Activated CD8-positive, alpha-beta memory T cell treated with anti-CD3 and anti-CD28 coated beads for 1 hour (primary cell): Measurements from ENCODE around the gene CHCHD6.

Experiments
- DNase-seq, 2 donors: peaks; one replicate each; pipeline ENCODE4 v3.0.0-alpha.2; 2020; ENCODE audit warnings: low read depth in 1 of 2; ENCODE audit errors: extremely low read depth in 1 of 2

Gene CHCHD6

DNA sequence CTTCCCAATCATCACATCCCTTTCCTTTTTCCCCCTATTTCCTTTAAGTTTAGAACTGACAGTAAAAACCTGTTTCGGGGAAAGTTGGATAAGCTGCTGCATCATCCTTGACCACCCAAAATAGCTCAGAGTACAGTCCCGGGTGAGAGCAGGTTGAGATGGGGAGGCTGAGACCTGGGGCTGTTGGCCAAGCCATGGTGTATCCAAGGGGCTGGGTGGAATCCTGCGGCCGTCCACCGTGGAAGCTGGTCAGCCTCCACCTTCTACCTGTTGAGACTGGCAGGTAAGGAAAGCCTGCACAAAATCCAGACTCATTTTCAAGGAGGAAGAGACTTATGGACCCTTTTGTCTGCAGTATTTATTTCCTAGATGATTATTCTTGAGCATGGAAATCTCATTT lies 150.6 kb downstream of the CHCHD6 start:
- no peak for DNase-seq

DNA sequence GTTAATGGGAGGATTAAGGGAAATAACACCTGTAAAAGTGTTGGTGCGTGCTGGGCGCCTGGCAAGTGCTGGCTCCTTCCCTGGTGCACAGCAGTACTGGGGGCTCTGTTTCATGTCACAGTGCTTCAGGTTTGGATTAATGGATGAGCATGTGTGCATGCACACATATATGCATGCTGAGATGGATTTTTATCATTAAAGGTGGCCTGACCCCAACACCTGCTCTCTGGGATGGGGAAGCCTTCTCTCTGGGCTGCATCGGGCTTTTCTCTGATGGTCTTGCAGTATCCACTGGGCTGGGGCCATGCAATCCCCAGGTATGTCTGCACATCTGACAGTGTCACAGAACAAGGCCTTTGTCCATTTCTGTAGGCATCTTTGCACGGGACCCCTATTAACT lies 151.3 kb downstream of the CHCHD6 start:
- no peak for DNase-seq

GRCh38 chr3:126857928-126858327 lies 153.9 kb downstream of the CHCHD6 start:
- DNase-seq: no peak

GRCh38 chr3:126858401-126858800 lies 154.4 kb downstream of the CHCHD6 start:
- no peak for DNase-seq

DNA sequence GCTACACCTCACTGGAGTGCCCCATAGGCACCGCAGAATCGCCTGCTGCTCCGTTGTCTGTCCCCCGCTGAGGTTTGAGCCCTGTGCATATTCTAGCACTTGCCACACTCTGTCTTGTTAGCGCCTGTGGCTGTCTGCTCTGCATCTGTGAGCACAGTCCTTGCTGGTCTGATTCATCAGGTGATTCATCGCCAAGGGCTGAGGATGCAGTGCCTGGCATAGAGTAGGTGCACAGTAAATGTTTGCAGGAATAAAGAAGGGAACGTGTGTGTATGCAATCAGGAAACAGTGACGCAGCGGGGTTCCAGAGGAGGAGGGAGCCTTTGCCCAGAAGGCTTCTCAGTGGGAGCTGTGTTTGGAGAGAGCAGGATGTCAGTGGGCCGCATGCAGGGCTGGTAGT lies 154.8 kb downstream of the CHCHD6 start:
- DNase-seq: no peak

GRCh38 chr3:126859415-126860246 lies 155.6 kb downstream of the CHCHD6 start:
- DNase-seq: no peak

DNA sequence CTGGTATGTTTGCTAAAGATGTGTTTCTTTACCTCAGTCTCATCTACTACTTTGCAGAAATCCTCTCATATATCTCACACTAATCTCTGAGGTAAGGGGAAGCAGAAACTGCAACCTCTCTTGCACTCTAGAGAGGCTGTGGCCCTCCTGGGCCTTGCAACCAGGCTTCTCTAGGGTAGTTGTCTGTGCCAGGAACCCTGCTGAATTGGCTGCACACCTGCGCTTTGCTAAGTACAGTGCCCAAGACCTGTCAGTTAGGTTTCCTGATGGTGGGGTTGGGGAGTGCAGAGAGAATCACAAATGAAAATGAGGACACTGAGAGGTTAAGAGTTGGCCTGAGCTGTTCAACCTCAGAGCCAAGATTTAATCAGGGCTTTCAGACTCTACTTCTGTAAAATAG lies 161.7 kb downstream of the CHCHD6 start:
- DNase-seq: no peak

DNA sequence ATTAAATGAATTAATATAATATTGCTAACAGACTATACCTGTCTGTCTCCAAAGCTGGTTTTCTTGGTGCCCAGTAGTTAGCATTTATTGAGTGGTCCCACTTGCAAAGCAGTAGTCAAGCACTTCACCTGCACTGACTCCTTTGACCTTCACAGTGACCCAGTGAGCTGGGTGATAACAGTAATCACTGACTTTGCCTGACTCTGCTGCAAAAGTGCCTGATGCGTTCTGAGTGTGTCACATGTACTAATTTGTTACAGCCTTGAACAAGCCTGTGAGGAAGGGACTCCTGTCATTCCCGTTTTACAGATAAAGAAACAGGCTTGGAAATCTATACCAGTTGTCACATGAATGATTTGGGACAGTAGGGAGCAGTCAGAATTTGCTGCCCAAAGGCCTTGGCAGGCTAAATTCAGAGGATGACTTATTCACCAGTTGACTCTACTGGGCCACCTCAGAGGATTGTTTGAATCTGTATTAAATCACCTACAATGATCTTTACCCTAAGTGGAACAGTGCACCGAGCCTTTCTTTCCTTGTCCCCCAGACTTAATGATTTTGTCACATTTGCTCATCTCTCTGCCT lies 162.2 kb downstream of the CHCHD6 start:
- DNase-seq: no peak

- no peak for DNase-seq
Measured at GRCh38 chr3:126867190-126867862, 163.3 kb downstream of the CHCHD6 start.

GRCh38 chr3:126867863-126868200 lies 163.8 kb downstream of the CHCHD6 start:
- no peak for DNase-seq

DNA sequence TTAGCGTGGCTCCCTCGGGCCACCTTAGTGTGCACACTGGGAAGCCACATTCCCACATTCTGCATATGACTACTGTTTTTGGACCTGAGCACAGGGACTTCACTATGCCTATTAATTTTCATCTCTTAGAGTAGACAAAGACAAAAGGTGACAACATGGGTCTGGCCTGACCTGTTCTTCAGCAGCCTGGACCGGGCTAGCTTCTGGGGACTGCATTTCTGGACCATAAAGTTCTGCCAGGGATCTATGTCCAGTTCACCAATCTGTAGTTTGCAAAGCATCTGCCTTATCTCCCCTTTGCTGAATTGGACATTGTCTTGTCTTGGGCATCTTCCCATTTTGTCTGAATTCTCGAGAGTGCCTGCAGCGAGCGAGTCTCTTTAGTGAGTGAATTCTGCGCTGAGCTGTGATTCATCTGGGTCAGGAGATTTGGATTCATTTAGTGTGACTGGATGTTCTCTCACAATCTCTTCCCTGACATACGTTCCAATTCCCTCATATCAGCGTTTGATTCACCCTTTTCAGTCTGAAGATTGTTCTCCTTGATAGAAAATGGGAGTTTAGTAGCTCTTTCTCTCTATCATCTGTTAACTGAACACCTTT lies 166.7 kb downstream of the CHCHD6 start:
- DNase-seq: no peak

DNA sequence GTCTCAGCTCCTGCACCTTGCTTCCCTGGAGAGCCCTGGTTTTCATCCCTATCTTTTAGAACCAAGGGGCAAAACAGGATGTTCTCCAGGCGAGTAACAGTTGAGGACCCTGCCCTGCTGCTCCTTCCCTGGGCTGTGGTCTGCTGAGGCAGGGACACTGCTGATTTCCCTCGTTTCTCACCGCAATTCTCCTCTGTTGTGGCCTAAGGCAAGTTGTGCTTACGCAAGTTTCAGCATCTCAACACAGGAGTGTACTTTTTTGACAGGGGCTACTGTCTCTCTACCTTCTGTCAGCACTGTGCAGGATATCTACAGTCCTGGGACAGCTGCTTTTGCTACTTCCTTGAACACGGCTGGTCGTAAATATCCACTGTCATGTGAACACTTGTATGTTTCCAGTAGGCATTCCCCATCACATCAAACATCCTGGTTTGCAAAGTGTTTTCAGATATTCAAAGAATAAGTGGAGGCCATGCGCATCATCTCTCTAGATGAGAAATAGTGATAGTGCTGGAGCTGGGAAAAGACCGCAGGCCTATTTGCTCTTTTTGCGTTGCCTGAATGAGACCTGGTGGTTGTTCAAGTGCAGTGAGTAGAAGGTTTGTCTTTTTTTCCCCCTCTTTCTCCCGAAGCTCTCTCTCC lies 168.8 kb downstream of the CHCHD6 start:
- no peak for DNase-seq

- DNase-seq: no peak
Measured at GRCh38 chr3:126873416-126873815, 169.4 kb downstream of the CHCHD6 start.

DNA sequence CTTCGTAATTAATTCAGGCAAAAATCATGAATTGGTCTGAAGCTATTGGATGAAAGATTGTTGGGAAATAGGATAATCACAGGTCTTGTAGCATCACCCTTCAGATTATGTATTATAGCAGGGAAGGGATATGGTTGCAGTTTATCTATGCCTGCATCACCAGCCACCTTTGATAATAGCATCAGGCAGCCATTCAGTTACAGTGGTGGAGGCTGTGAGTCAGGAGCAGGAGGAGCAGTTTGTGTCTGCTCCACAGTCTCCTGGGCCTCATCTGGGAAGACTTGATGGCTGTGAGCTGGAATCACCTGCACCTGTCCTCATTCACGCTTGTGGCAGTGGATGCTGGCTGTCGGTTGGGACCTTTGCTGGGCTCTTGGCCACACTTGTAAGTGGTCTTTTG lies 174.6 kb downstream of the CHCHD6 start:
- no peak for DNase-seq

DNA sequence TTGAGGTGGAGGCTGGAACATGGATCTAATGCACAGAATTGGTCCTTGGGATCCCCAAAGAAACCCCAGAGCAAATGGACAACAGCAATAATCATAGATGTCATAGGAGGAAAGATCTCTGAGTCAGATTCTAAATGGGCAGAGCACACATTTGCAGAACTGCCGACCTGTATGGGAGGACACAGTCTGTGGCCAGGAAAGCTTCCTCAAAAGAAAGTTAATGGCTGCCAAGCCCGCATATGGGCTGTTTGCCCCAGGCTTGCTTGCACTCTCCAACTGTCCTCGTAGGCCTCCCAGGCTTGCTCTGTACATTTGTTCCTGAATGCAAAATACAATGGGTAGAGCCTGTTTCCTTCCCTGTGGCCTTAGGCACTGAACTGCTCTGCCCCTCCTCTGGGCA lies 176.9 kb downstream of the CHCHD6 start:
- no peak for DNase-seq

- DNase-seq: no peak
Measured at GRCh38 chr3:126881861-126882260, 177.8 kb downstream of the CHCHD6 start.

- no peak for DNase-seq
Measured at GRCh38 chr3:126883241-126883640, 179.2 kb downstream of the CHCHD6 start.

- DNase-seq: no peak
Measured at GRCh38 chr3:126885425-126885824, 181.4 kb downstream of the CHCHD6 start.

DNA sequence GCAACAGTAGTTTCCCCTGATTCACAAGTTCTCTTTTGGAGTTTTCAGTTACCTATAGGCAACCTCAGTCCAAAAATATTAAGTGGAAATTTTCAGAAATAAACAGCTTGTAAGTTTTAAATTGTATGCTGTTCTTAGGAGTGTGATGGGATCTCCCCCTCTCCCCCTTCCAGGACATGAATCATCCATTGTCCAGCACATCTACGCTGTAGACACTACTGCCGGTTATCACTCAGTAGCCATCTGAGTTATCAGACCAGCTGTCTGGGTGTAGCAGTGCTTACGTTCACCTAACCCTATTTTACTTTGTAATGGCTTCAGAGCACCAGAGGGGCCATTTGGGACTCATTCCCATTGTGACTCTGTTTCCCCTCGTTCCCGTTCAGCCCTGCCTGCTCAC lies 182.2 kb downstream of the CHCHD6 start:
- DNase-seq: no peak

DNA sequence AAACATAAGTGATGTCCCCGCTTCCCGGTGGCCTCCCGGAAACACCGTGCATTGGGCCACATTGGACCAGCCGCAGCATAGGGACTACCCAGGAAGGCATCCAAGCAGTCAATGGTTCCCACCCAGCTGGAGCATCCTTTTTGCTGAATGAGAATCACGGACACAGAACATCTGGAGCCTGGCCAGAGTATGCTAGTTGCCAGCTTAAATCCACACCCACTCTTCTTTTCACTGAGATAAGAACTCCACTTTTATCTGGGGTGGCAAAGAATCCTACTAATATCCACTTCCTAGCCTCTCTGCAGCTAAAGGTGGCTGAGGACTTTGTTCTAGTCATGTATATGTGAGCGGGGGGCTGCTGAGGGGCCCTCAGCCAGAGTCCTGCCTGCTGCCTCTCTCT lies 183.6 kb downstream of the CHCHD6 start:
- no peak for DNase-seq

DNA sequence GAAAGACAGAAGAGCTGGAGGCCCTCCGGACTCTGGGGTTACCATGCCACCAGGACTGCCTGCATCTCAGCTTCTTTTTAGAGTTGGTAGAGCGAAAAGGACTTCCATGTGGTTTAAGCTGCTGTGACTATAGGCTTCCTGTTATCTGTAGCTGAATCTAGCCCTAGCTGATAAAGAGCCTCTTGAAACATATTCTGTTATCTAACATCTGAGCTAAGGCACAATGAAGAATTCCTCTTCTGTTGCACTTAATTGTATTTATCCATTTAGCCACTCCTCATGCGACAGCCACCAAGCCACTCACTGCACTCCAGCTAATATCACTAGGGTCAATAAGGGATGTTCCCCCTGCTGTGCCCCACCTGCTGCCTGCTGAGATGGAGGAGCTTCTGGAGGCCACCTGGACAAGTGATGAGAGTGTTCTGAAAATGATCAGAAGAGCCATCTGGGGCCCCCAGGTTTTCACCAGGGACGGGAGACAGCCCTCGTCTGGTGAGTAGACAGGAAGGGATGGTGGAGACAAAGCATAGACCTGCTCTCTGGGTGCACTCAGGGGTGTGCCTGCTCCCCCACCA lies 184.2 kb downstream of the CHCHD6 start:
- DNase-seq: no peak
